Measurements from ENCODE around the gene DDX28. TPM values are rescaled to one million over a fixed set of nuclear protein-coding genes. Genes with fewer than 3 reads are reported as not detected.
"Not testable (repeated sequence)": the region's sequence is repeated elsewhere in the genome, so short reads cannot be mapped to it uniquely, and the experiment has no call there.

Gene DDX28
- total and polyA plus RNA-seq, 12 donors = 5.3 to 13.1 (median 9.5) TPM

DNA sequence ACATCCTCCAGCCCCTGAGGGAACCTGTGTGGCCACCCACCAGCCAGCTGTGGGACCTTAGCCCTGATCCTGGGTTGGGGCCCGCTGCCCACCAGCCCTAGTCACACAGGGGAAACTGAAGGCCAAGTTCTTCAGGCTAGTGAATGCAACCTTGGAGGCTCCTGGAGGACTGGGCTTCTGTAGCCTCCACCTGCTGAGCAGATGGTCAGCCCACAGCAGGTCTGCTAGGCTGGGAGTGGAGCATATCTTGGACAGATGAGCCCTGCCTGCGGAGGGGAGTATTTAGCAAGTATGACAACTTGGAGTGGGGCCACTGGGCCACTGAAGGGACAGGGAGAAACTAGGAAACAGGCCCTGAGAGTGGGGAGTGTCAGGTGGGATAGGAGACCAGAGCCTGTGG, 46.8 kb downstream of the DDX28 start:
- H3K27me3 ChIP-seq = peaks cover 0 to 8% (median 0%) of the 10 kb centered on the region in 7 donors
- H3K4me1 ChIP-seq = no peaks in the 10 kb centered on the region
- 91% methylated on average over 2 of the region's 2 CpGs for WGBS, 2 donors
- TF ChIP-seq, protein P1, sequence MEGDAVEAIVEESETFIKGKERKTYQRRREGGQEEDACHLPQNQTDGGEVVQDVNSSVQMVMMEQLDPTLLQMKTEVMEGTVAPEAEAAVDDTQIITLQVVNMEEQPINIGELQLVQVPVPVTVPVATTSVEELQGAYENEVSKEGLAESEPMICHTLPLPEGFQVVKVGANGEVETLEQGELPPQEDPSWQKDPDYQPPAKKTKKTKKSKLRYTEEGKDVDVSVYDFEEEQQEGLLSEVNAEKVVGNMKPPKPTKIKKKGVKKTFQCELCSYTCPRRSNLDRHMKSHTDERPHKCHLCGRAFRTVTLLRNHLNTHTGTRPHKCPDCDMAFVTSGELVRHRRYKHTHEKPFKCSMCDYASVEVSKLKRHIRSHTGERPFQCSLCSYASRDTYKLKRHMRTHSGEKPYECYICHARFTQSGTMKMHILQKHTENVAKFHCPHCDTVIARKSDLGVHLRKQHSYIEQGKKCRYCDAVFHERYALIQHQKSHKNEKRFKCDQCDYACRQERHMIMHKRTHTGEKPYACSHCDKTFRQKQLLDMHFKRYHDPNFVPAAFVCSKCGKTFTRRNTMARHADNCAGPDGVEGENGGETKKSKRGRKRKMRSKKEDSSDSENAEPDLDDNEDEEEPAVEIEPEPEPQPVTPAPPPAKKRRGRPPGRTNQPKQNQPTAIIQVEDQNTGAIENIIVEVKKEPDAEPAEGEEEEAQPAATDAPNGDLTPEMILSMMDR (IDR thresholded peaks at IDR 0.05) = no peak
- intact Hi-C loops (cut with DNase I) = no loop called here
- H3K9me3 ChIP-seq = no peaks in the 10 kb centered on the region
- no peaks in the 10 kb centered on the region for H3K36me3 ChIP-seq
- ATAC-seq (no peak), DNase-seq (no peak)
- no peak overlapping the region for H3K27ac ChIP-seq
- no peak overlapping the region for H3K4me3 ChIP-seq

DNA sequence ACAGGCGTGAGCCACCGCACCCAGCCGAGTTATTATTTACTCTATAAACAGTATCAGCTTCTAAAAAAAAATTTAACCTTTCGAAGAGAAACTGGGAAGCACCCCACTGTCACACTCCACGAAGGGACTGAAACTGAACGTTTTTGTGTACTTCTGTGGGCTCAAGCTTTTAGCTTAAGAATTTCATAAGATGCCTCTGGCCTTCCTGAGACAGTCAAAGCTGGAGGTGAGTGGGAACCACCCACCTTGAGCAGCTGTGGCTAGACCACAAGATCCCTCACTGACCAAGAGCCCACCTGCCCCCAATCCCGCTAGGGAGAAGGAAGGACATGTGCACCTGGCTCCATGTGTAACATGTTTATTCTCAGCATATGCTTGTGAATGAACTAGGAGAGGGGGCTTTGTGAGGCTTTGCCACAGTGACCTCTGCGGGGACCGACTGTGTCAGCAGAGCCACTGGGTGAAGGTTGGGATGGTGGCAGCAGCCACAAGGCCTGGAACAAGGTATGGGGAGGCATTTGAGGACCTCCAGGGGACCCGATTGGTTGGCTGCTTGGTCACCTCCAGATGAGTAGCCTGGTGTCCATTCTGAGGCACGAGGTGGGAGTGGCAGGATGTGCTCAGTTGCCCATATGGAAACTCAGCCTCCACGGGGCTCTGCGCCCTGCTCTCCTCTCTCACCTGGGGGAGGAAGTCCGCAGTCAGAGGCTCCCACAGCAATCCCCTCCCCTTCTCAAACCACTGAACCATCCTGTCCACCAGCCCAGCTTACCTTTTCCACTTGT, 47.5 kb downstream of the DDX28 start:
- 81 to 85% methylated on average over 14 of the region's 14 CpGs for WGBS, 2 donors
- Histone ChIP-seq H3K9me3 (no peaks in the 10 kb centered on the region), H3K27me3 (peaks cover 0 to 7% (median 0%) of the 10 kb centered on the region in 7 donors), H3K27ac (no peak overlapping the region), H3K4me1 (no peaks in the 10 kb centered on the region), H3K36me3 (no peaks in the 10 kb centered on the region), H3K4me3 (no peak overlapping the region)
- ATAC-seq = no peak
- intact Hi-C loops (cut with DNase I) = no loop called here
- TF ChIP-seq, protein P1 (IDR thresholded peaks at IDR 0.05) = no peak
- DNase-seq = no peak

DNA sequence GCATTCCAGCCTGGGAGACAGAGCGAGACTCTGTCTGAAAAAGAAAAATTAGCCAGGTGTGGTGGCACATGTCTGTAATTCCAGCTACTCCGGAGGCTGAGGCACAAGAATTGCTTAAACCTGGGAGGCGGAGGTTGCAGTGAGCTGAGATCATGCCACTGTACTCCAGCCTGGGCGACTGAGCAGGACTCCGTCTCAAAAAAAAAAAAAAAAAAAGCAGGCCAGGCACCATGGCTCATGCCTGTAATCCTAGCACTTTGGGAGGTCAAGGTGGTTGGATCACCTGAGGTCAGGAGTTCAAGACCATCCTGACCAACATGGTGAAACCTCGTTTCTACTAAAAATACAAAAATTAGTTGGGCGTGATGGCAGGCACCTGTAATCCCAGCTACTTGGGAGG, 50.7 kb downstream of the DDX28 start:
- H3K4me1 ChIP-seq = peaks cover 0 to 15% (median 1%) of the 10 kb centered on the region in 9 donors
- ATAC-seq; H3K36me3 ChIP-seq; H3K27me3 ChIP-seq; intact Hi-C loops (cut with DNase I); H3K4me3 ChIP-seq; H3K9me3 ChIP-seq; H3K27ac ChIP-seq; DNase-seq: not testable (repeated sequence)
- WGBS, 2 donors = 90 to 91% methylated on average over 7 of the region's 7 CpGs

DNA sequence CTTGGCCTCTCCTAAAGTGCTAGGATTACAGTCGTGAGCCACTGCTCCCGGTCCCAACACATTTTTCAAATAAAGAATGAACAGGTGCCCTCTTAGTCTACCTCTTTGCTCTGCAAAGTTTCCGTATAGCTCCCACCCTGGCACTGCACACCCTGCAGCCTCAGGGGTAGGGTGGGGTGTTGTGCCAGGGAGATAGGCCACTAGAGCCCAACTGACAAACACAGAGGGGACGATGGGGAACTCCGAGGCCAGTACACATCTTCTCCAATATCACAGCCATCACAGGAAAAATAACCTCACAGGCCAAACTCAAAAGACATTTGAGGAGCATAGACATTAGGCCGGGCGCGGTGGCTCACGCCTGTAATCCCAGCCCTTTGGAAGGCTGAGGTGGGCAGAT, 51.9 kb downstream of the DDX28 start:
- WGBS, 2 donors = 94 to 95% methylated on average over 9 of the region's 9 CpGs
- intact Hi-C loops (cut with DNase I) = no loop called here
- no peak for ATAC-seq

More for the DNA sequence above, 51.9 kb downstream of the DDX28 start:
- TF ChIP-seq, protein P1 (IDR thresholded peaks at IDR 0.05) = no peak
- Histone ChIP-seq H3K36me3 (no peaks in the 10 kb centered on the region), H3K27me3 (no peaks in the 10 kb centered on the region), H3K4me3 (no peak overlapping the region), H3K27ac (no peak overlapping the region), H3K4me1 (peaks cover 9 to 27% (median 13%) of the 10 kb centered on the region in 9 donors), H3K9me3 (no peaks in the 10 kb centered on the region)
- no peak for DNase-seq

Other genes starting within 250 kb of the DDX28 start
- gene RANBP10, start 216.7 kb downstream of the DDX28 start, total RNA-seq = 10 to 100 TPM; 11.1 to 21.6 (median 15.6) TPM
- 1 to 10 TPM; 6.4 to 8.9 TPM for gene RANBP10, start 216.7 kb downstream of the DDX28 start, polyA plus RNA-seq
- 1 to 10 TPM in 1 of 10 donors, under 1 TPM in 9; 0.15 to 1.1 (median 0.48) TPM for gene TSNAXIP1, start 216.3 kb downstream of the DDX28 start, total RNA-seq
- 1 to 10 TPM in 1 of 2 donors, under 1 TPM in 1; 0.74 to 1.2 TPM for gene TSNAXIP1, start 216.3 kb downstream of the DDX28 start, polyA plus RNA-seq
- 10 to 100 TPM; 20.6 to 41.3 (median 26.9) TPM for gene THAP11, start 180.9 kb downstream of the DDX28 start, total RNA-seq
- gene THAP11, start 180.9 kb downstream of the DDX28 start, polyA plus RNA-seq = 10 to 100 TPM in 1 of 2 donors, 1 to 10 TPM in 1; 6.0 to 23.5 TPM
- 100 to 1,000 TPM in 1 of 10 donors, 10 to 100 TPM in 9; 73.9 to 105 (median 80.5) TPM for gene NUTF2, start 176.3 kb downstream of the DDX28 start, total RNA-seq
- 100 to 1,000 TPM; 186 to 214 TPM for gene NUTF2, start 176.3 kb downstream of the DDX28 start, polyA plus RNA-seq
- gene CENPT, start 175.5 kb downstream of the DDX28 start, total RNA-seq = 10 to 100 TPM; 16.1 to 27.1 (median 19.1) TPM
- 10 to 100 TPM; 31.1 to 63.3 TPM for gene CENPT, start 175.5 kb downstream of the DDX28 start, polyA plus RNA-seq
- gene EDC4, start 150.2 kb downstream of the DDX28 start, total RNA-seq = 10 to 100 TPM; 25.8 to 41.6 (median 31.3) TPM
- 10 to 100 TPM; 30.2 to 46.8 TPM for gene EDC4, start 150.2 kb downstream of the DDX28 start, polyA plus RNA-seq
- gene NRN1L, start 138.3 kb downstream of the DDX28 start, total RNA-seq = 1 to 10 TPM in 6 of 10 donors, not detected in 4; 1.1 to 2.7 (median 1.5) TPM
- 1 to 10 TPM; 1.8 to 4.0 TPM for gene NRN1L, start 138.3 kb downstream of the DDX28 start, polyA plus RNA-seq
- 10 to 100 TPM; 16.0 to 24.5 (median 20.5) TPM for gene PSKH1, start 130.0 kb downstream of the DDX28 start, total RNA-seq
- 10 to 100 TPM; 15.7 to 22.9 TPM for gene PSKH1, start 130.0 kb downstream of the DDX28 start, polyA plus RNA-seq
- gene CTRL, start 91.4 kb downstream of the DDX28 start, total RNA-seq = 1 to 10 TPM in 2 of 10 donors, under 1 TPM in 8; 0.39 to 1.6 (median 0.84) TPM
- 1 to 10 TPM in 1 of 2 donors, under 1 TPM in 1; 0.74 to 2.0 TPM for gene CTRL, start 91.4 kb downstream of the DDX28 start, polyA plus RNA-seq
- 100 to 1,000 TPM in 1 of 10 donors, 10 to 100 TPM in 9; 48.9 to 164 (median 62.8) TPM for gene PSMB10, start 86.4 kb downstream of the DDX28 start, total RNA-seq
- 100 to 1,000 TPM in 1 of 2 donors, 10 to 100 TPM in 1; 87.4 to 170 TPM for gene PSMB10, start 86.4 kb downstream of the DDX28 start, polyA plus RNA-seq
- gene LCAT, start 79.1 kb downstream of the DDX28 start, total RNA-seq = 10 to 100 TPM; 14.4 to 24.6 (median 20.6) TPM
- 10 to 100 TPM; 18.1 to 96.5 TPM for gene LCAT, start 79.1 kb downstream of the DDX28 start, polyA plus RNA-seq
- 100 to 1,000 TPM in 1 of 10 donors, 10 to 100 TPM in 9; 70.9 to 107 (median 86.6) TPM for gene SLC12A4, start 54.6 kb downstream of the DDX28 start, total RNA-seq
- gene SLC12A4, start 54.6 kb downstream of the DDX28 start, polyA plus RNA-seq = 100 to 1,000 TPM in 1 of 2 donors, 10 to 100 TPM in 1; 70.1 to 116 TPM
- under 1 TPM in 1 of 10 donors, not detected in 9; 0.34 TPM for gene DPEP3, start 42.7 kb downstream of the DDX28 start, total RNA-seq
- gene DPEP3, start 42.7 kb downstream of the DDX28 start, polyA plus RNA-seq = under 1 TPM in 1 of 2 donors, not detected in 1; 0.01 TPM
- 1 to 10 TPM in 9 of 10 donors, not detected in 1; 1.2 to 6.2 (median 1.7) TPM for gene DPEP2, start 23.7 kb downstream of the DDX28 start, total RNA-seq
- gene DPEP2, start 23.7 kb downstream of the DDX28 start, polyA plus RNA-seq = 1 to 10 TPM; 1.0 to 1.5 TPM
- gene DPEP2NB, start 7.3 kb downstream of the DDX28 start, total RNA-seq = not detected
- gene DPEP2NB, start 7.3 kb downstream of the DDX28 start, polyA plus RNA-seq = not detected
- gene DUS2, start 52 bp upstream of the DDX28 start, total RNA-seq = 10 to 100 TPM in 2 of 10 donors, 1 to 10 TPM in 8; 4.8 to 13.1 (median 7.2) TPM
- gene DUS2, start 52 bp upstream of the DDX28 start, polyA plus RNA-seq = 1 to 10 TPM; 4.2 to 9.6 TPM
- gene NFATC3, start 62.1 kb upstream of the DDX28 start, total RNA-seq = 10 to 100 TPM; 19.8 to 32.9 (median 25.1) TPM
- 1 to 10 TPM; 6.3 to 9.2 TPM for gene NFATC3, start 62.1 kb upstream of the DDX28 start, polyA plus RNA-seq
- 1 to 10 TPM in 1 of 10 donors, under 1 TPM in 9; 0.07 to 1.0 (median 0.44) TPM for gene ESRP2, start 212.9 kb upstream of the DDX28 start, total RNA-seq
- gene ESRP2, start 212.9 kb upstream of the DDX28 start, polyA plus RNA-seq = under 1 TPM; 0.25 to 0.66 TPM
- gene PLA2G15, start 222.1 kb upstream of the DDX28 start, total RNA-seq = 10 to 100 TPM; 31.0 to 62.1 (median 44.0) TPM
- 10 to 100 TPM; 33.1 to 33.7 TPM for gene PLA2G15, start 222.1 kb upstream of the DDX28 start, polyA plus RNA-seq
- 10 to 100 TPM; 28.4 to 59.2 (median 42.4) TPM for gene SLC7A6, start 241.3 kb upstream of the DDX28 start, total RNA-seq
- 10 to 100 TPM; 22.6 to 85.6 TPM for gene SLC7A6, start 241.3 kb upstream of the DDX28 start, polyA plus RNA-seq